HG02610 (cell line): ENCODE measurements around the gene ANO9.
A peak's percentile ranks its signal among the peaks of the same experiment; 100 is the strongest.

ENCODE experiments used
- ATAC-seq: cut with Tn5 transposase; IDR thresholded peaks from one replicate; pipeline ENCODE4 v1.9.1; 2021; ENCODE audit warnings: mild to moderate bottlenecking, moderate library complexity; ENCODE audit not compliant: unreplicated experiment

The ANO9 gene, protein sequence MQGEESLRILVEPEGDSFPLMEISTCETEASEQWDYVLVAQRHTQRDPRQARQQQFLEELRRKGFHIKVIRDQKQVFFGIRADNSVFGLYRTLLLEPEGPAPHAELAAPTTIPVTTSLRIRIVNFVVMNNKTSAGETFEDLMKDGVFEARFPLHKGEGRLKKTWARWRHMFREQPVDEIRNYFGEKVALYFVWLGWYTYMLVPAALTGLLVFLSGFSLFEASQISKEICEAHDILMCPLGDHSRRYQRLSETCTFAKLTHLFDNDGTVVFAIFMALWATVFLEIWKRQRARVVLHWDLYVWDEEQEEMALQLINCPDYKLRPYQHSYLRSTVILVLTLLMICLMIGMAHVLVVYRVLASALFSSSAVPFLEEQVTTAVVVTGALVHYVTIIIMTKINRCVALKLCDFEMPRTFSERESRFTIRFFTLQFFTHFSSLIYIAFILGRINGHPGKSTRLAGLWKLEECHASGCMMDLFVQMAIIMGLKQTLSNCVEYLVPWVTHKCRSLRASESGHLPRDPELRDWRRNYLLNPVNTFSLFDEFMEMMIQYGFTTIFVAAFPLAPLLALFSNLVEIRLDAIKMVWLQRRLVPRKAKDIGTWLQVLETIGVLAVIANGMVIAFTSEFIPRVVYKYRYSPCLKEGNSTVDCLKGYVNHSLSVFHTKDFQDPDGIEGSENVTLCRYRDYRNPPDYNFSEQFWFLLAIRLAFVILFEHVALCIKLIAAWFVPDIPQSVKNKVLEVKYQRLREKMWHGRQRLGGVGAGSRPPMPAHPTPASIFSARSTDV

DNA sequence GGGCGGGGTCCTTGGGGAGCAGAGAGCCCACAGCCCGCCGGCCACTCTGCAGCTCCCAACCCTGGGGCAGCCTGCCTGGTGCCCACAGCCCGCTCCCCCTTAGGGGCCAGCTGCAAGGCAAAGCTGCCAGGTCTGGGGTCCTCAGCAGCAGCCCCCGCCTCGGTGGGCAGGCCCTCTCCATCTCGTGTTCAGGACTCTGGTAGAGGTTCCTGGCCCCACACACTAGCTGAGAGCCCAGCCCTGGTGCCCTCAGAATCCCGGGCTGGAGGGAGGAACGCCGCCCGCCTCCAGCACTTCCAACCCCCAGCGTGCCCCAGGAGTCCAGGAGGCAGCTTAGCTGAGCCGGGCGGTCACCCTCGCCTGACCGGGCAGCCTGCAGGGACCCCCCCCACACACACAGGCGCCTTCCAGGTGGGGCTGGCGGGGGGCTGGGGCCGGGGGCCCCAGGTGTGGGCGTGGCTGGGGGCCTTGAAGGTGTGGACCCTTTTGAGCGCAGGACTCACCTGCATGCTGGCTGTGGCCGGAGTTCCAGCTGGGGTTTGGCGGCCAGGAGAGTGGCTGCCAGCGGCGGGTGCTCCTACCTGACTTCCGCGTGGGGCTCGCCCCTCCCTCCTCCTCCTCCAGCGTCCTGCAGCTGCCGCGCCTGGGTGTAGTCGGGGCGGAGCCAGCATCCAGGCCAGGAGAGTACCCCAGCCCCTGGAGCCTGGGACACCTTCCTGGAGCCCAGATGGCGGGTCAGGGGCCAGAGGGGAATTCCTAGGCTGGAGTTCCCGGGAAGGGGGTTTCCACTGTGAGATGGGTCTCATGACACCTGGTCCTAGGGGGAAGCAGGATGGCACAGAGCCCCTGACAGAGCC lies at the start of gene ANO9:
ANO9 (minus strand) TSS at position 594 of the 857 bp plus-strand sequence; CDS start at position 509, 85 bp downstream.
- peak; percentile 53 for ATAC-seq

DNA sequence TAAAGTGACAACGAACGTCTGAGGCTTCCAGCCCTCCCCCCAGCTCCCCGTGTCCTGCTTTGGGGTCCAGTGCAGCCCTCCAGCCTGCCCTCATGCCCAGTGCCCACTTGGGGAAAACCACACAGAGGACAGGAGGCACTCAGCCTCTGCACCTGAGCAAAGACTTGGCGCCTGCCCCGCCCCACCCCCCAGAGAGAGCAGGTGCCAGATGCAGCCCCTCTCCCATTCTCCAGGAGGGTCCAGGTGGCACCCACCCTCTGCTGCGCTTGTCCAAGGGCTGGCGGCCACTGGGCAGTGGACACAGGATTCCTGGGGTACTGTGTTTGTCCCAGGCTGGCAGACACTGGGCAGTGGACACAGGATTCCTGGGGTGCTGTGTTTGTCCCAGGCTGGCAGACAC lies 49.5 kb upstream of the ANO9 start:
- no peak for ATAC-seq

DNA sequence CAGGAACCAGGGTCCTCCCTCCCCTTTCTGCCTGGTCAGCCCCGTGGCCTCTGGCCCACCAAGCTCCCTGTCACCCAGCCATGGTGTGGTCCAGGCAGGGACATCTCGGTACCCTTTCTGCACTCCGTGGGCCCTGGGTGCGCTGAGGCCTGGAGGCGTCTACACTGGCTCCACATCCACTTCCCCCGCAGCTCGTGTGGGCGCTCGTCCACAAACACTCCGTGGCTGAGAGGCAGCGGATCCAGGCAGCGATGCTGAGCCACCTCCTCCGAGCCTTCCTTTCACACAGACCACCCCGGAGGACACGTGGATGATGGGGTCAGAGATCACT lies 49.1 kb upstream of the ANO9 start:
- no peak for ATAC-seq

DNA sequence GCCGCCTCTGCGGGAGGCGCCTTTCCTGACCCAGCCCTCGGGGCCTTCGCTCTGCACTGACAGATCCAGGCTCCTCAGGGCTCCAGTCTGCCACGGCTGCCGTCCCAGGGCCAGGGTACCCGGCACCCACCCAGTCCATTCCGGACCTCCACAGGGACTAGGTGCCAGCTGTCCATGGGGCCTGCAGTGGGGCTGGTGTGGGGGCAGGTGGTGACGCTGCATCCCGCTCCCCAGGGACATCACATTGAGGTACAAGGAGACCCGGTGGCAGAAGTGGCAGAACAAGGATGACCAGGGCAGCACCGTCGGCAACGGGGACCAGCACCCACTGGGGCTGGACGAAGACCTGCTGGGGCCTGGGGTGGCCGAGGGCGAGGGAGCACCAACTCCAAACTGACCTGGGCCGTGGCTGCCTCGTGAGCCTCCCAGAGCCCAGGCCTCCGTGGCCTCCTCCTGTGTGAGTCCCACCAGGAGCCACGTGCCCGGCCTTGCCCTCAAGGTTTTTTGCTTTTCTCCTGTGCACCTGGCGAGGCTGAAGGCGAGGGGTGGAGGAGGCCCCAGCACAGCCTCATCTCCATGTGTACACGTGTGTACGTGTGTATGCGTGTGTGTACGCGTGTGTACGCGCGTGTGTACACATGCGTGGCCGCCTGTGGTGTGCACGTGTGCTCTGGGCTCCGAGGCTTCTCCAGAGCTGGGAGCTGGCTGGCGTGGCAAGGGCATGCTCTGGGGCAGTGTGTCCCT lies 48.5 kb upstream of the ANO9 start:
- no peak for ATAC-seq

DNA sequence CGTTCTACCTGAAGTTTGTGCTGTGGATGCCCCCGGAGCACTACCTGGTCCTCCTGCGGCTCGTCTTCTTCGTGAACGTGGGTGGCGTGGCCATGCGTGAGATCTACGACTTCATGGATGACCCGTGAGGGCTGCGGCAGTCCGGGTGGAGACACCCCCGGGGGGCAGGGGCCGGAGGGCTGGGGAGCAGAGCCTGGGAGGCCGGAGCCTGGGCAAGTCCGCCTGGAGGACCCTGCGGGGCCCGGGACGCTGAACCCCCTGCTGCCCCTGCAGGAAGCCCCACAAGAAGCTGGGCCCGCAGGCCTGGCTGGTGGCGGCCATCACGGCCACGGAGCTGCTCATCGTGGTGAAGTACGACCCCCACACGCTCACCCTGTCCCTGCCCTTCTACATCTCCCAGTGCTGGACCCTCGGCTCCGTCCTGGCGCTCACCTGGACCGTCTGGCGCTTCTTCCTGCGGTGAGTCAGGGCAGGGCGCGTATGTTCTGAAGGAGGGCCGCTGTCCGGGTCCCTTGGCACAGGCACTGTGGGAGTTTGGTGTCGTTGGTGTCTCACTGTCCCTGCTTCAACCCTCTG lies 47.9 kb upstream of the ANO9 start:
- ATAC-seq: no peak

DNA sequence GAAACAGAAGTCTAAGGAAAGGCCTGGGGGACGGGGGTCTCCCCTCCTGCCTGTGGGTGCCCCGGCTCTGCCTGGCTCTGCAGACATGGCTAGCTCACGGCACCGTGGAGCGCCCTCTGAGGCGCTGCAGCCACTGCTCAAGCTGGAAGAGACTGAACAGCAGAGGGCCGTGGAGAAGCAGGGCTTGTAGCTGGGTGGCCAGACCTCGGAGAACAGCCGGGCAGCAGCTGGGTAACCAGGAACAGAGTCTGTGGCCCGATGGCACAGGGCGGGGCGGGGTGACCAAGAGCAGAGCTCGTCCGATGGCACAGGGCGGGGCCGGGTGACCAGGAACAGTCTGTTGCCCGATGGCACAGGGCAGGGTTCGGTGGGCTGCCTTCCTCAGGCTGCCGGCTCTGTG lies 47.2 kb upstream of the ANO9 start:
- no peak for ATAC-seq

DNA sequence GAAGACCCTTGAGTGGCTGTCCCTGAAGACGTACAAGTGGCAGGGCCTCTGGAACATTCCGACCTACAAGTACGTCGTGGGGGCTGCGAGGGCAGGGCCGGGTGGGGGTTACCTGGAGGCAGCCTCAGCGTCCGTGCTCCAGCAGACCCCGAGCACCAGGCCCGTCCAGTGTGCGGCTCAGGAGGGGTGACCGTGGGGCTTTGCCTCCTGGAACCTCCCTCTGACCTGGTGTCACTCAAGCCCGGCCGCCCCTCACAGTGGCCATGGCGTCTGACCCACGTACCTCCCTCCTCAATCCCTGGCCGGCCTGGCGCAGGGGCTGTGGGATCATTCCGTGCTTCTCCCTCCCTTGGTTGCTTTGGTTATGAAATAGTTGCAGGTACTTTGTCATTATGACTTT lies 46.8 kb upstream of the ANO9 start:
- ATAC-seq: no peak

DNA sequence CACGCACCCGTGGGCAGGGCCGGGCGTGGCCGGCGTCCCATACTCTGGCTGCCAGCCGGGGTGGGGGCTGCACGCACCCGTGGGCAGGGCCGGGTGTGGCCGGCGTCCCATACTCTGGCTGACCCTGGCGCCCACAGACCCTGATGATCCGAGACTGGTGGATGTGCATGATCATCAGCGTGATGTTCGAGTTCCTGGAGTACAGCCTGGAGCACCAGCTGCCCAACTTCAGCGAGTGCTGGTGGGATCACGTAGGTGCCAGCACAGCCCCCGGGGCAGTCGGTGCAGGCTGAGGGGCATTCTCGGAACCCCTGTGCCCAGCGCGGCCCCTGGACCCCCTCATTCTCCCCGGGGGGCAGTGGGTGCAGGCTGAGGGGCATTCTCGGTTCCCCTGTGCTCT lies 46.3 kb upstream of the ANO9 start:
- ATAC-seq: no peak

DNA sequence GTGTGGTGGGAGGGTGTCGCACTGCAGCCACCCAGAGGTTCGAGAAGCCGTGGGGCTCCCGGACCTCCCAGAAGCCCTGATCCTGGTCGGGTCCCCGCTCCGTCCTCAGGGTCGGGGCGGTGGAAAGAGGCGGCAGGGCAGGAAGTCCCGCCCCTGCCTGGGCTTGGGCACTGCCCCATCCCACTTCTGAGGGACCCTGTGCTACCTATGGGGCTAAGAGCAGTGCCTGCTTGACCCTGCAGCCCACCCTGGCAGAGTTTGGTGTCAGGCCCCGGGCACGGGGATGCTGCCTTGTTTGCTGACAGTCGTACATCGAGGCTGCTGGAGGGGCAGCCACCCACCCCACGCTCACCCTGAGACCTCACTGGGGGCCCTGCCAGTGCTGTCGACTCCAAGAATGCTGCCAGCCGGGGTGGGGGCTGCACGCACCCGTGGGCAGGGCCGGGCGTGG lies 45.8 kb upstream of the ANO9 start:
- ATAC-seq: no peak

DNA sequence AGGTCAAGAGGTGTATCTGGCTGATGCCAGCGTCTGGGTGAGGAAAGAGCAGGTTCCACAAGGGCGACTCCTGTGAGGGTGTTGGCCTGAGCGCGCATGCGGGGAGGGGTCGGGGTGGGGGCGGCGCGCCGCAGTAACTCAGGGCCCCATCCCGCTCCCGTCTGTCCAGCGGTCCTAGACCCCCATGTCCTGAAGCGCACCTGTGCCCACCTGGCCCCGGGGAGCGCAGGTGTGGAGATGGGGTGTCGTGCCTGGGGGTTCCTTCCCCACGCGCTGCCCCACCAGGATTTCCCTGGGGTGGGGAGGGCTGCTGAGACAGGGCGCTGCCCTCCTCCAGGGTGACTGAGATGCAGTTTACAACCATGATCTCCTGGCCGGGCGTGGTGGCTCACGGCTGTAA lies 44.4 kb upstream of the ANO9 start:
- no peak for ATAC-seq

DNA sequence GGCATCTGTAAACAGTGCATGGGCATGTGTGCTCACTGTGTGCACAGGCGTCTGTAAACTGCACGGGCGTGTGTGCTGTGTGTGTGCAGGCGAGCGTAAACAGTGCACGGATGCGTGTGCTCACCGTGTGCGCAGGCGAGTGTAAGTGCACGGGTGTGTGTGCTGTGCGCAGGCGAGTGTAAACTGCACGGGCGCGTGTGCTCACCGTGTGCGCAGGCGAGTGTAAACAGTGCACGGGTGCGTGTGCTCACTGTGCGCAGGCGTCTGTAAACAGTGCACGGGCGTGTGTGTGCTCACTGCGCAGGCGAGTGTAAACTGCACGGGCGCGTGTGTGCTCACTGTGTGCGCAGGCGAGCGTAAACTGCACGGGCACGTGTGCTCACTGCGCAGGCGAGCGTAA lies 42.8 kb upstream of the ANO9 start:
- ATAC-seq: no peak

DNA sequence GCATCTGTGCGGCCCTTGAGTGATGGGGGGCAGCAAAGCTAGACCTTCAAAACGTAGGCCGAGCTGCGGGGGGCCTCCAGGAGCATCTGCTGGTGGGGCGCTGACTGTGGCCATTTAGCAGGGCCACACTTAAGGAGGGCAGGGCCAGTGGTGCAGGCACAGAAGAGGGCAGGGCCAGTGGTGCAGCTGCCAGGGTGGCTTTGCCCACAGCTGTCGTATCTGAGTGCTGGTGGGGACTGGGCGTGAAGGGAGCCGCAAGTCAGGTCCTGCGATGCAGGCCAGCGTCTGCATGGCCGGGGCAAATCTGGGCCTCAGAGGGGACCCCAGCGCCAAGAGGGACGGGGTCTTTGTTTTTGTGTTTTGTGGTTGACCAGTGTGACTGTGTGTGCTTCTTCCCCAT lies 37.5 kb upstream of the ANO9 start:
- ATAC-seq: no peak

DNA sequence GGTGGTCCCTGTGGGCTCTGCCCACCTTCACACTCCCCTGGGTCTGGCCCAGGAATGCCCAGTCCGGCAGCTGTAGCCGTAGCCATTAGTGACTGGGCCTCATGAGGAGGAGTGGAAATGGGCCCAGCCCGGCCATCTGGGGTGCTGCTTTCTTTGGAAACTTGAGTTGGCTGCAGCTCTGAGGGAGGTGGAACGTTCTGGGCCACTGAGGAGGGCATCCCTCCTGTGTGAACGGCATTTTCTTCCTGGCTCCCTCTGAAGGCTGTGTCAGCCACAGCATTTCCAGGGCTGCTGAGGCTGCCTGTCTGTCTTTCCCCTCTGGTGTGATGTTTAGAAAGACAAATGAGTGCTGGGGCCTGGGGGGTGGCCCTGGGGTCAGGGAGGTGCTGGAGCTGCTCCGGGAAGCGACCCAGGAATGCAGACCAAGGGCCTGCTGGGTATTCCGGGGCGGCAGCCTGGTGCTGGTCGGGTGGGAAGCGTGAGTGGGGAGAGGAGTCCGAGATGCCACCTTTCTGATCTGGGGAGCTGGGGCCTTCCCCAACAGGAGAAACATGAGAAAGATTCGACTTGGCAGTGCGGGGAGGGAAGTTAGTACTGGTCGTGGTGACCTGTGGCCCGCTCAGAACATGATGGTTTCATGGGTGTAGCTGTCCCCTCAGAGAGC lies 35.4 kb upstream of the ANO9 start:
- no peak for ATAC-seq

DNA sequence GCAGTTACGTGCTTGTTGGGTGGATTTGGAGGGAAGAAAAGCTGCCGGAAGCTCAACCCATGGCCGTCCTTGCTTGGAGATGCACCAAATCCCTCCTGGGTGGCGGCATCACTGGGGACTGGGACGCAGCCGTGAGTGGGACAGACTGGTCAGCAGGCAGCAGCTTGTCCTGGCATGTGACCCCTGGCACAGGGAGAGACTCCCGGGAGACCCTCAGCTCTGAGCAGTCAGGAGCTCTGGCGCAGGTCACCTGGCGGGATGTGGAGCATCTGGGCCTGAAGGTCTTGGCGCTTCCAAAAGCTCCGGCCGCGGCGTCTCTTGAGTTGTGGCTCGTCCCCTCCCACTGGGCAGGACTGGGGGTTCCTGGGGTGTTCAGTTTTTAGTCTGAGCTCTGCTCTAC lies 34.6 kb upstream of the ANO9 start:
- no peak for ATAC-seq

DNA sequence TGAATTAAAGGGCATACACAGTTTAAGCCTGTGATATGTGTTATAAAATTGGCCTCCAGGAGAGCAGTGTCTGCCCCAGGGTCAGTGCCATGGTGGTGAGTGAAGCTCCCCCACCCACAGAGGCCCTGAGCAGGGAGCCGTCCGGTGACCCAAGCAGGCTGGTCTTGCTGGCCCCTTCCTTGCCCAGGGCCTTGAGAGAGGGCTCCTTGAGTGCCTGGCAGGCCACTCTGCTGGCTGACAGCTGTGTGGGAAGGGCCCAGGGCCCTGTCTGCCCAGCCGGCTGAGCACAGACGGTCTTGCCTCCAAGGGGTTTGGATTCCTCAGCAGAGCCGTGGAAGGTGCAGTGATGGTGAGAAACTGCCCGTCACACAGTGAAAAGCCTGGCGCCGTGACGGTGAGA lies 34.1 kb upstream of the ANO9 start:
- ATAC-seq: no peak

DNA sequence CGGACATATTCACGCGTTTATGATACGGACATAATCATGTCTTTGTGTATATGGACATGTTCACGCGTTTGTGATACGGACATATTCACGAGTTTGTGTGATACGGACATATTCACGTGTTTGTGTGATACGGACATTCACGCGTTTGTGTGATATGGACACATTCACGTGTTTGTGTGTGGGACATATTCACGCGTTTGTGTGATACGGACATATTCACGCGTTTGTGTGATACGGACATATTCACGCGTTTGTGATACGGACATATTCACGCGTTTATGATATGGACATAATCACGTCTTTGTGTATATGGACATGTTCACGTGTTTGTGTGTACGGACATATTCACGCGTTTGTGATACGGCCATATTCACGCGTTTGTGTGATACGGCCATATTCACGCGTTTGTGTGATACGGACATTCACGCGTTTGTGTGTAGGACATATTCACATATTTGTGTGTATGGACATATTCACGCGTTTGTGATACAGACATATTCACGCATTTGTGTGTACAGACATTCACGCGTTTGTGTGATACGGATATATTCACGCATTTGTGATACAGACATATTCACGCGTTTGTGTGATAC lies 33.2 kb upstream of the ANO9 start:
- ATAC-seq: no peak

DNA sequence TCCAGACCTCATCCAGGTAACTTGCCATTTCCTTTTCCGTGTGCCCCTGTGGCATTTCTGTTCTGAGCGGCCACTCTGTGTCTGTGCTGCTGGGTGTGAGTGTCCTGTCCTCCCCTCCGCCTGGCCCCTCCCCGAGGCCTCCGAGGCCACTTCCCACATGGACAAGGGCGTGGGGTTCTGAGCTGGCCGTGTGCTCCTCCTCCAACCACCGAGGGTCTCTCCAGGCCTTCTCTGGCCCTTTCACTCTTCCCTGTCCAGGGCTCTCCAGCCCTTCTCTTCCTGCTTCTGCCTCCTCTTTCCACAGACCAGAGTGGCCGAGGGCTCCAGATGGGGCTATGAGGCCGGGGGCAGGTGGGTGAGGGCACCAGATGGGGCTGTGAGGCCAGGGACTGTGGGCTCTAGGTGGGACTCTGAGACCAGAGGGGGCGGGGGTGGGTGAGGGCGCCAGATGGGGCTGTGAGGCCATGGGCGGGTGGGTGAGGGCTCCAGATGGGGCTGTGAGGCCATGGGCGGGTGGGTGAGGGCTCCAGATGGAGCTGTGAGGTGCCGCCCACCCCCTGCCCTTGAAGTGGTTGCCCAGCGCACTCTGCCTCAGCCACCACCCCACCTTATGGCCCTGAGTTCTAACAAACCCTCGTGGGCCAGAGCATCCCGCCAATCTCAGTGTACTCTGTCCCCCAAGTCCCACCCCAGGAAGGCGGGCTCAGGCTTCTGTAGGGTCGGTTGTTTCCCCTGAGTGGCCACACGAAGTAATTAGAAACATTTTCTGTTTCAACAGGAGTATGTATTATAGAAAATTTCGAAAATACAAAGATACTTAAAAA lies 32.4 kb upstream of the ANO9 start:
- ATAC-seq: no peak

DNA sequence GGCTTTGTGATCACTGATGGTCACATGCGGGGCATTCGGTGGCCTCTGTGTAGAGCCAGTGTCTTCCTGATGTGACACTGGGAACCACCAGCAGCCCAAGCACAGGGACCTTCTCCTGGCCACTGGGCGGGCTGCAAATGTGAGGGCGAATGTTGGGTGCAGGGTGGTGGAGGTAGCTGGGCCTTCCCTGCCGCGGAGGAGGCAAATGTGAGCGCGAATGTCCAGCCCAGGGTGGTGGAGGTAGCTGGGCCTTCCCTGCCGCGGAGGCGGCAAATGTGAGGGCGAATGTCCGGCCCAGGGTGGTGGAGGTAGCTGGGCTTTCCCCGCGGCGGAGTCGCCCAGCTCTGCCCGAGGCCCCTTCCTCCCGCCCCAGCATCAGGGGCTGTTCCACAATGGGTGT lies 31.6 kb upstream of the ANO9 start:
- no peak for ATAC-seq

DNA sequence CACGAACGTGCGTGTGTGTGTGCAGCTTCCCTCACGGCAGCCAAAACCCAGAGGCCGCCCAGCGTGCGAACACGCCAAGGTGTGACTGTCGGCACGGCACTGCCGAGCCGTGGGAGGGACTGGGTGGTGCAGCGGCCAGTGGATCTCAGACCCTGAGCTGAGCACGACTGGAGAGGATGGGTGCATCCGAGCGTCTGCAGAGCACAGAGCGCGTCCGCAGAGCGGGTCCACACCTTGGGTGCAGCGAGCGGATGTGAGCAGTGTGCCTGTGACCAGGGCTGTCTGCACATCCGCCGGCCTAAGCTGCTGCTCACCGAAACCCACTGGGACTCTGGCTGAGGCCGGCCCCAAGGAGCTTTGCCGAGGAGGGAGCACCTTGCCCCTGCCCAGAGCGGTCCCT lies 31.0 kb upstream of the ANO9 start:
- no peak for ATAC-seq
